Activated CD8-positive, alpha-beta memory T cell treated with anti-CD3 and anti-CD28 coated beads, Interleukin-2, amount 50 U/mL, for 24 hours (primary cell): ENCODE results near the gene UBXN11.
"Not testable (repeated sequence)": the region's sequence is repeated elsewhere in the genome, so short reads cannot be mapped to it uniquely, and the experiment has no call there.

ENCODE experiments used
- DNase-seq: peaks from one replicate; pipeline ENCODE4 v3.0.0-alpha.2; 2020; ENCODE audit errors: extremely low read depth

Gene UBXN11

DNA sequence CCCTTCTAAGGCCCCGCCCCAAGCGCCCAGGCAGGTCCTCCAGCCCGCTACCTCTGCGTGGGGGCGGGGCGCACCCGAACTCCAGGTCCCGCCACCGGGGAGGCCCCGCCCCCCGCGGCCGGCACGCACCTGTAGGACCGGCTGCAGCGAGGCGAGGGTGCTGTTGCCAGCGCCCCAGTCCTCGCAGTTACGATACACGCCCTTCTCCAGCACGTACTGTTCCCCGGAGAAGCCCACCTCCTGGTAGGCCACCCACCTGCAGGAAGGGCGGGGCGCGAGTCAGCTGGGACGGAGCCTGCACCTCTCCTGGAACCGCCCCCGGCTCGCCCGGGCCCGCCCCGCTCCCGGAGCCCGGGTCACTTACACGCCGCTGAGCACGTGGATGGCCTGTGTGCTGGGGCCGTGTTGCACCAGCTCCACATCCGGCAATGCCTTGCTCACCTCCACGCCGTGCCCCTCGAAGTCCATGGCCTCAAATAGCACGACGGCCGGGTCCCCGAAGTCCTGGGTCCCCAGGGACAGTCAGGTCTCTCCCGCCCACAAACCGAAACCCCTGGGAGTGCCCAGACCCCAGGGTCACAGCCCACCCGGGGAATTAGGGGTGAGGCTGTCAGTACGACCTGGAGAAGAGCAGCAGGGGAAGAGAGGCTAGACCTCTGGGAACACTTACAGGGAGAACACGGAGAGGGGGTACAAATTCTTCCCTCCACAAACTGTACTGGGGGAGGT lies 30.2 kb upstream of the UBXN11 start:
- DNase-seq = no peak

DNA sequence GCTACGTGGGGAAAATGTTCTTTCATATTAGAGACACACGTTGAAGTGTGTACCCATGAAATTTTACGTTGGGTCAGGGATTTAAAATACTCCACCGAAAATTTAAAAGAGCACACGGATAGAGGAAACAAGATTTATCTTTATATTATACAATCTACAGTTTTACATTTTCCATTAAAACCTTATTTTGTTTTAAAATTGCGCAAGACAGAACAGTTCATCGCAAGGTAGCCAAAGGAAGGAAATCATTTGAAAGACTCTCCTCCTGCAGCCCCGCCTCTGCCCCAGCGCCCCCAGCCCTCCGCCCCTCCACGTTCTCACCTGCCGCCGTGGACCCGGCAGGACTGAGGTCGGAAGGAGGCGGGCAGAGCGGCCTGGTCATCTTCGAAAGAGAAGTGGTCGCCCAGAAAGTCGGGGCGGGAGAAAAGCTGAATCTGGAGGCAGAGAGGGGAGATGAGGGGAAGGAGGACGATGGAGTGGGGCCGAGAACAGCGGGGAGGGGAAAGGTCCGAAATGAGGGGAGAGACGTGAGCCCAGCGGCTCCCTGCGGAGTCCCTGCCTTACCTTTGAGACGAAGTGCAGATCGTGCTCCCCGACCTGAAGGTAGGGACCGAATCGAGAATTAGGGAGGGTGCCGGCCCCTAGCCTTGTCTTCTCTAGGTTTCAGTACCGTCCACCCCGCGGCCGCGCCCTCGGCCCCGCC lies 29.5 kb upstream of the UBXN11 start:
- peak; percentile 49 for DNase-seq

- DNase-seq = not testable (repeated sequence)
Measured at GRCh38 chr1:26333312-26333711, 26.9 kb upstream of the UBXN11 start.

- DNase-seq = no peak
Measured at GRCh38 chr1:26330276-26330675, 23.8 kb upstream of the UBXN11 start.

DNA sequence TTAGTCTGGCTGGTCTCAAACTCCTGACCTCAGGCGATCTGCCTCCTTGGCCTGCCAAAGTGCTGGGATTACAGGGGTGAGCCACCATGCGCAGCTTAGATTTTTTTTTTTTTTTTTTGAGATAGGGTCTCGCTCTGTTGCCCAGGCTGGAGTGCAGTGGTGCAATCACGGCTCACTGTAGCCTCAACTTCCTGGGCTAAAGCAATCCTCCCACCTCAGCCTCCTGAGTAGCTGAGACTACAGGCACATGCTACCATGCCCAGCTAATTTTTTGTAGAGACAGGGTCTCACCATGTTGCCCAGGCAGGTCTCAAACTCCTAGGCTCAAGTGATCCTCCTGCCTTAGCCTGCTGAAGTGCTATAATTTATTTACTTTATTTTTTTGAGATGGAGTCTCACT lies 22.9 kb upstream of the UBXN11 start:
- DNase-seq = not testable (repeated sequence)

GRCh38 chr1:26328597-26328996 lies 22.2 kb upstream of the UBXN11 start:
- no peak for DNase-seq

- DNase-seq = no peak
Measured at GRCh38 chr1:26327956-26328362, 21.5 kb upstream of the UBXN11 start.

- DNase-seq = no peak
Measured at GRCh38 chr1:26324550-26324949, 18.1 kb upstream of the UBXN11 start.

GRCh38 chr1:26323382-26323781 lies 16.9 kb upstream of the UBXN11 start:
- DNase-seq = no peak

DNA sequence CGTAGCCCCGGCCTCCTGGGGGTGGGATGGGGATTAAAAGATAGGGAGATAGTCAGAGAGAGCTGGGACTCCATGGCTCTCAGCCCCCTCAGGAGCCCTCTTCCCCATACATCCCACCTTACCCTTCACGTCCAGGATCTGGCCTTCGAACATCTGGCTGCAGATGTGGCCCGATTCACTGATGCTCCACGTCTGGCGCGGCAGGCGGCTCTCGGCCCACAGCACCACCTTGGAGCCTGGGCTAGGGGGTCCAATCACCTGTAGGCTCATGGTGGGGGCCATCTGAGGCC lies 15.6 kb upstream of the UBXN11 start:
- DNase-seq = no peak

DNA sequence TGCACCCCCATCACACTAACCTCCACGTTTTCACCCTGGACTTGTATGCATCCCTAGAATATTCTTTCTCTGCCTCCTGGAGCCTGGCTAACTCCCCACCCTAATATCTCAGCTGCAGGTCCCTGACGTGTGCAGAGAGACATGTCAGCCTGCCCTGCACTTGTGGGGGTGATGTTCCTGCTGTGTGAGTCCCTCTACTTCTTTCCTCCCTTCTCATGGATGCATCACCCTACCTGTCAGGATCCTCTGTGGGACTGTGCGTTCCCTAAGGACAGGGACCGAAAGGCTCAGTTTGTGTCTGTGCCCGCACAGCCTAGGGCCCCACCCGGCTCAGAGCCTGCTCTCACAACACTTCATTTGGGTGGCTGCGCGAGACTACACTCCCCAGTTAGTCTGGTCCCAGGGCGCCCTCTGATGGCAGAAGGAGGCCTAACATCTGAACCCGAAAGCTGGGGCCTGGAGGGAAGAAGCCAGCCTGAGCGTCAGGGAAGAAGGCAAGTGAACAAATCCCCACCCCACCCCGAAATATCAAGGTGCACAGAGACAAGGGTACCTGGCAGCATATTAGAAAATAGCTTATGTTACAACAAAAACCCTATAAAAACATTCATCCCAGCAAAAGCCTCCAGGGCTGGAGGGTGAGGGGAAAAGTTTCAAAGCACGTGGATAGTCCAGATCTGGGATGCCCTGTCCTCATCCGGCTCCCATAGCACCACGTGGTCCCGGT lies 15.0 kb upstream of the UBXN11 start:
- DNase-seq = peak; percentile 94

GRCh38 chr1:26320896-26321295 lies 14.5 kb upstream of the UBXN11 start:
- DNase-seq = no peak

- no peak for DNase-seq
Measured at GRCh38 chr1:26318338-26319064, 12.1 kb upstream of the UBXN11 start.

DNA sequence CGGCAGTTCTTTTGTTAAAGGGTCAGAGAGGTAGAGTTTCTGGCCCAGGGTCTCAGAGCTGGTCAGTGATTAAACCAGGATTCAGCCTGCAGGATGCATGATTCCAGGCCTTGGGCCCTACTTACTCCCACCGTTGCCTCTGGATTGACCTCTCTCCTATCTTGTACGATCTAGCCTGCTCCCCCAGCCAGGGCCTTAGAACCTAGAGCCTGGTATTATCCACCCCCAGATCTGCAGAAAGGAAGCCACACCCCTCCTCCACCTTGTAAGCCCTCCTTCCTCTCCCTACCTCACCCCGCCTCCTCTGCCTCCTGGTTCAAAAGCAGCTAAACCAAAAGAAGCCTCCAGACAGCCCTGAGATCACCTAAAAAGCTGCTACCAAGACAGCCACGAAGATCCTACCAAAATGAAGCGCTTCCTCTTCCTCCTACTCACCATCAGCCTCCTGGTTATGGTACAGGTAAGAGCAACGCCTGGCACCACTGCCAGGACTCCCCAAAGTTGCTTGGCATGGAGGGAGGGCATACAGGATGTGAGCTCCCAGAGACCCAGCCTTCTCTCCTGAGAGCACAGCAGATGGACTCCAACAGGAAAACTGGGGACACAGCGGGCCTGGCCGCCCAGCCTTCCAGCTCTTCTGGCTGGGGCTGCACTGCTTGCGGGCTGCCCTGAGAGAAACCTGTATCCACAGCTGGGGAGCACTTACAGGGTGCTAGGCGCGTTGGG lies 11.3 kb upstream of the UBXN11 start, which contains the start of gene CD52:
Gene CD52, plus strand, starts transcription at position 347 of the 726 bp plus-strand sequence. Its CDS starts 60 bp downstream, at position 407.
- DNase-seq = no peak

GRCh38 chr1:26317146-26317545 lies 10.7 kb upstream of the UBXN11 start:
- DNase-seq = no peak

- no peak for DNase-seq
Measured at GRCh38 chr1:26315874-26316850, 9.7 kb upstream of the UBXN11 start.

- no peak for DNase-seq
Measured at GRCh38 chr1:26314501-26314900, 8.1 kb upstream of the UBXN11 start.

GRCh38 chr1:26307966-26308899 lies 1.8 kb upstream of the UBXN11 start:
- not testable (repeated sequence) for DNase-seq

- DNase-seq = no peak
Measured at GRCh38 chr1:26307363-26307781, 936 bp upstream of the UBXN11 start.
